Suprapubic skin (tissue), 3 donors: ENCODE measurements around the gene GATAD2B.

Experiments used
- CTCF ChIP-seq, 2 donors: fragments of 200-600 bp in 1 of 2; fragments of 450-650 bp in 1 of 2; sonication (generic) in 1 of 2; IDR thresholded peaks; one replicate each; pipeline ENCODE4 v1.5.1; 2016 to 2019; ENCODE audit warnings: antibody characterized with exemption in 2 of 2, mild to moderate bottlenecking in 1 of 2, moderate library complexity in 1 of 2
- POLR2A ChIP-seq, 2 donors: fragments of 450-650 bp; IDR thresholded peaks; one replicate each; pipeline ENCODE4 v1.6.1; 2017; ENCODE audit warnings: antibody characterized with exemption in 2 of 2, mild to moderate bottlenecking in 2 of 2, moderate library complexity in 2 of 2

GRCh38 chr1:153934746-153935145 is 12.0 kb upstream of the GATAD2B start:
- TF ChIP-seq CTCF (IDR thresholded peaks at IDR 0.05) = no peak
- no peak for TF ChIP-seq POLR2A (IDR thresholded peaks at IDR 0.05)
